Activated CD8-positive, alpha-beta memory T cell treated with anti-CD3 and anti-CD28 coated beads for 48 hours (primary cell): ENCODE results near the gene CHCHD3.

Source experiments
- DNase-seq, 3 experiments: peaks; one replicate each; pipeline ENCODE4 v3.0.0-alpha.2; 2020; ENCODE audit warnings: low read depth in 2 of 3, low spot score in 2 of 3

Gene CHCHD3

DNA sequence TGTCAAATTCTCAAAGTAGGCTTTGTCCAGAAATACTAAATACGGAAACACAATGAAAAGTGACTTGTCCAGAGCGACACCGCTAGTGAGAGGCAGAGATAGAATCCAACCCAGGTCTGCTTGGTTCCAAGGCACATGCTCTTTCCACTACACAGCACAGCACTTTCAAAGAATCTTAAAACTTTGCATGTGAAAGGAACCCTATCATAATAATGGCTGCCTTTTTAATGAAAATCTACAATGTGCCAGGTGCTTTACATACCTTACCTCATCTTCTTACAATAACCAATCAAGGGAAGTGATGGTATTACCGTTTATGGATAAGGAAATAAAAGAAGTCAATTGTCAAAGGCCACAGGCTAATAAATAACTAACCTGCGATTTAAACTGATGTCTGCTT is 2.6 kb downstream of the CHCHD3 start:
- no peak for DNase-seq

DNA sequence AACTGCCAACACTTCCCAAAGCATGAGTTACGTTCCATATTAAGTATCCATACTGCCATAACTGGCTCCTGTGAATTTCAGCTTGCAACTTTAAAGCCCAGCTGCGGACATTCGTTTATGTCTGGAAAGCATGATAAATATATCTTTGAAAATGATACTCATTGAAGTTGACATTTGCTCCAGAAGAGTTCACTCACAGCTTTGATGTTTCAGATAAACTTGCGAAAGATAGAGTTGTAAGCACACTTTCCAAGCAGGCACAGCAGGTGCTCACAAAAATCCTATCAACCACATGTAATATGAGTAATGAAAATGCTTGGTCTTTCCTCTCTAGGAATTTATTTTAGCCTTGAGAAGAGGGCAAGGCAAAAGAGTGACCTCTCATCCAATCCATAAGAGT is 4.5 kb downstream of the CHCHD3 start:
- DNase-seq: no peak

DNA sequence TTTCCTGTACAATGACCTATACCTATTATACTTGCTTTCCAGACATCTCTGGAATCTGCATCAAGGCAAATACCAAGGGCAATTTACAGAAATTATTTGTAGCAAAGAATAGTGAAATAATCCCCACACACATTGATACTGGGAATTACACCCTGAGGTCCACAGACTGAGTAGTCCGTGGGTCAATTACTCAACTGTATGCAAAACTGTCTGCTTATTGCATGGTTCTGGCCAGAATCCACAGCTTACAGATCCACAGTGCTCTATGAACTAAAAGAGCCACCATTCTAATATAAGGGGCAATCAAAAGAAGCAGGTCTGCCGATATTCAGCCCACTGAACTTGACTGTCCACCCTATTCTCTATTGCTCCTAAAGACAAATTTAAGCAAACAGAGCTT is 5.7 kb downstream of the CHCHD3 start:
- DNase-seq: no peak

DNA sequence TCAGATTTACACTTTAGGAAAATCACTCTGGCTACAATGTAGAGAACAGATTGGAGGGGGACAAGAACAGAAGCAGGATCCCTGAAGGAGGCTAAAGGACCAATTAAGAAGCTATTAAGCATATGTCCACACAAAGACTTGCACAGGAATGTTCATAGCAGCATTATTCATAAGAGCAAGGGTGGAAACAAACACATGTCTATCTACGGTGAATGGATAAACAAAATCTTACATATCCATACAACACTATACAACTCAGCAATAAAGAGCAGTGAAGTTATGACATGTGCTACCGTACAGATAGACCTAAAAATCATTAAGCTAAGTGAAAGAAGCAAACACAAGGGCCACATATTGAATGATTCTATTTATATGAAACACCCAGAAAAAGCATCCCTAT is 10.4 kb downstream of the CHCHD3 start:
- DNase-seq: no peak

DNA sequence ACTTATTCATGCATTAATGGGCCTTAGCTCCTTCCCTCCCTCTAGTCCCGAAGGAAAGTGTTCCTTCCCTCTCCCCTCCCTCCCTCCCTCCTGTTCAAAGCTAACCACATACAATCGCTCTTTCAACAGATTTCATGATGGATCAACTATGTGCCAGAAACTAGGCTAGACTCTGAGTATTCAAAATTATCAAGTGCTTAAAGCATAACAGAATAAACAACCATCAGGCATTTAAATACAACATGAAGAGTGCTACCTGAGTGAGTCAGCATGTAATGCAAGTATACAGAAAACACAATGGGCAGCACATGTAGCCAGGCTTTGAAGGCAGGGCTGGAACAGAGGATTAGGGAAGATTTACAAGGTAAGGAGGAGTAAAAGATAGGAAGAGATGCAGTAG is 11.3 kb downstream of the CHCHD3 start:
- no peak for DNase-seq

DNA sequence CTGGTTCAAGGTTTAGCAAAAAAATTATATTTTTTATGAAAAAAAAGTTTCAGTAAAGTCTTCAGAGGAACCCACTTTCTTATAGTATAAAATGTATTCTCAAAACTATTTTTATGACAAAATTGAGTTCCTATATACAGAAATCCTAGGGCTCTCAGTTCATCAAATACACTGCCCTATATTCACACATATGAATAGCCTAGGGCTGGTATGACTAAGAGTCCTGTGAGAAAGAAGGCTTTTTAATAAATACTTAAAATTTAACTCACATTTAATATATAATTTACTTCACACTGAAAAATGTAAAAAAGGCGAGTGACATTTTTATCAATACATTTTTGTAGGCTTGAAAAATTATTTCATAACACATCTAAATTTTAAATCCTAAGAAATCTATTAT is 16.6 kb downstream of the CHCHD3 start:
- no peak for DNase-seq

DNA sequence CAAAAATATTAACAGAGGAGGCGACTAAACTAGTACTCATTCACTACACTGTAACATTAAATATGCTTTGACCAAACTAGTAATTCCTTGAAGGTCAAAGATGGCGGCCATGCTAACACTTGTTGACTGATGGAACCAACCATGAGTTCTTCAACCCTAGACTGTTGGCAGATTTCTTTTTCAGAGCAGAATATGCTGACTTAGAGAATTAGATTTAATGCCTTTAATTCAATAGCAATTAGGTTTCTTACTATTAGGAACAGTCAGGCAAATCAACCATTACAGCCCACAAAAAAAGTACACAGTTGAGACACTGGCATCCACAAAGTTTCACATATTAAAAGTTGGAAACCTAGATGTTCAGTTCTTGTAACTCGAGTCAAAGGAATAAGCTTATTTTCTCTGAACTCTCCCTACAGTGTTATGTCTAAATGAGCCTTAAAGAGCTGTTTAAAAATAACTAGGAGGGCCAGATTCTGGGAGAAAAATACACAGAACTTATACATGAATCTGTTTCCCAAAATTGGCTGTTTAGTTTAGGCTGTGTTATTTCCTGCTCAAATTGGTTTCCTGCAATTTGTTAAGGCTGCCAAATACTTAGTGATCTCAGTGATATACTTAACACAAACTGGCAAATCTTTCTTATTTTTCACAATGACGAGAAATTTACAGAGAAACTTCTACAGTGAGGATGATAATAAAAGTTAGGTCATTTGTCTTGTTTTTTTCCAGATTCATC is 17.6 kb downstream of the CHCHD3 start:
- no peak for DNase-seq

DNA sequence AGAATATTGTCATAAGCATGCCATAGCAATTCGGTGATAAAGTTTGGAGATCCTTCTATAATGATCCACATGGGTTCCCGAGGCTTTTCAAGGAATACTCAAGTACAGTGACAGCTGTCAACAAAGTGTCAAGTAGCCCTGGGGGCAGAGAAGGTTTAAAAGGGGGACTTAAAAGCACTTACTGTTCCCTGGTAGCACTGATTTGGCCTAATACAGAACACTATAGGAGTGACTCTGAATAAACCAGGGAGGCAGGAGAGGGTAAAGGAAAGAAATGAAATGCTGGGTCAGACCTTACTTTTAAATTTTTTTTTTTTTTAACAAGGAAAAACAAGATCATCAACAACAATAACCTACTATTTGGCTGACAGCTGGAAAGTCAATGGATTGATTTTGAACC is 20.1 kb downstream of the CHCHD3 start:
- DNase-seq: no peak

DNA sequence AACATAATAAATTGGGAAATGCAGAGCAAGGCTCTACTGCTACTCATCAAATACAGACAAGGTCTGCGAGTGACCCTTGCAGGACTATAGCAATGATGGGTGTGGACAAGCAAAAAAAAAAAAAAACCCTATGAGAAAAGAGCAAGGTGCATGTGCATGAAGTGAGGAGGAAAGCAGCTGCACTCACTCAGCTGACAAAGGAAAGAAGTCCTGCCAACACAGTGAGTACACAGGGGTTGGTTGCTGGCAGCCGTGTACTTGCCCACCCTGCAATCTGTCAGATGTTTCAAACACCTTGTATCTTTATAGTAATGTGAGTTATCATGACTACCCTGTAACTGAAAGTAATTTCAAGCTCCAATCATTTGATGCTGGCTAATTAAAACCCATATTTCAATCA is 20.5 kb downstream of the CHCHD3 start:
- DNase-seq: no peak

DNA sequence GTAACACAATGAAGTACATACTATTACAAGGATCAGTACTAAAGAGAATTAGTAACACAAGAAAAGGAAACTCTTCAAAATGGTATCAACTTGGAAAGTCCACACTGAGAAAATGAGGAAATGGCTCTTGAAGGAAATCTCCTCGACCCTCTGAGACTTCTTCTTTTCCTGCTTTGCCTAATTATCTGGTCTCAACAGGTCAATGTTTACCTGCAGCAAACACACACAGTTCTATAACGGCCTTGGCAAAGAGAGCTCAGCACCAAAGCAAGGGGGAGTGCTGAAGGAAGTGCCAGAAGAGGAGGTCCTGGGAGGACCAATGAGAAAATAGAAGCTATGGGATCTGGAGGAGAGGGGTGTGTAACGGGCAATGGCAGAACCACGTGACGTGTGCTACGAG is 21.9 kb downstream of the CHCHD3 start:
- DNase-seq: no peak

DNA sequence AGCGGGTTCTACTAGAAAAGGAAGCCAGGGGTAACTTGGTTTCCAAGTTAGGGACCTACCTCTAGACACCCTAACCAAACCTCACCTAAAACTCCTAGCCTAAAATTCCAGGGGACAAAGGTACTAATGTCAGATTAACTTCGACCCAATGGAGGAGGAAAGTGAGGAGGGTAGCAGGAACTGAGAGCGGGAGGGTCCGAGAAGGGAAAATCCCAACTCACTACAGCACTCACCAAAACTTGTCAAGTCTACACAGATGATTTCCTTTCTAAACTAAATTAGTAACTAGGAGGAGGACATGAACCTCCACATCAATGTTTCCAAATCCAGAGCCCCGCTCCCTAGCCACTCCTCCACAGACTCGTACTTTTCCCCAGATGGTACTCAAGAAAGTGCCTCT is 22.6 kb downstream of the CHCHD3 start:
- no peak for DNase-seq

DNA sequence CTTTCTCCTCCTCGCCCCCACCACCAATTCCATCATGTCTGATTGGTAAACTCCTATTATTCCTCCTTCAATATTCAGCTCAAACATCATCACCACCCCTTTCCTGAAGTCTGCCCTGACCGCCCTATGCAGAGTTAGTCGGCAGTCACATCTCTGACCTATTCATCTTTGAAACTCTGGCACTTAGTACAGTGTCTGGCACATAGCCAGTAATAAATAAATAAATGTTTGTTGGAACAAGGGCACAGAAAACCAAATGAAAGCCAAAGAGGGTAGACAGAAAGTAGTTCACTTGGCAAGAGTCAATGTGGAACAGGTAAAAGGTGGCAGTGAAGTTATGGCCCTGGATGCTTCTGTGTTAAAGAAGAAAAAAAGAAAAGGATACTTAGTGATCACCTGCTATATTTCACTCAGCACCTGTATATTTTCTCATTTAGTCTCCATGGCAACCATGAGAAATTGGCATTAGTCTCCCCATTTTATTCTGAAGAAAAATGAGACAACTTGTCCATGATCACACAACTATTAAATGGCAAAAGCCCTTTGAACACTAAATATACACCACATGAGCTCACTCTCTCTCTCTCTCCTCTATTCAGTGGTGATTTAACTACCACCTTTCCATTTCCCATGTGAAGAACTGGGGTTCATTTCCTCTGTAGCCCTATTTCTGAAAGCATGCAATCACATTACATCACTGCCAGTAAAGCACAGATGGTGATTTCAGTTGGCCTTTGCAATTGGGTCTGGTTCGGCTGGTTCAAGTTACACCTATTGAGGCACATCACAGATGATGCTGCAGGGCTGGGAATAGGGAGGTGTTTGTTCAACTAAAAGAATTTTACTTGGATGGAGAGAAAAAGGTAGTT is 25.3 kb downstream of the CHCHD3 start:
- DNase-seq: no peak

DNA sequence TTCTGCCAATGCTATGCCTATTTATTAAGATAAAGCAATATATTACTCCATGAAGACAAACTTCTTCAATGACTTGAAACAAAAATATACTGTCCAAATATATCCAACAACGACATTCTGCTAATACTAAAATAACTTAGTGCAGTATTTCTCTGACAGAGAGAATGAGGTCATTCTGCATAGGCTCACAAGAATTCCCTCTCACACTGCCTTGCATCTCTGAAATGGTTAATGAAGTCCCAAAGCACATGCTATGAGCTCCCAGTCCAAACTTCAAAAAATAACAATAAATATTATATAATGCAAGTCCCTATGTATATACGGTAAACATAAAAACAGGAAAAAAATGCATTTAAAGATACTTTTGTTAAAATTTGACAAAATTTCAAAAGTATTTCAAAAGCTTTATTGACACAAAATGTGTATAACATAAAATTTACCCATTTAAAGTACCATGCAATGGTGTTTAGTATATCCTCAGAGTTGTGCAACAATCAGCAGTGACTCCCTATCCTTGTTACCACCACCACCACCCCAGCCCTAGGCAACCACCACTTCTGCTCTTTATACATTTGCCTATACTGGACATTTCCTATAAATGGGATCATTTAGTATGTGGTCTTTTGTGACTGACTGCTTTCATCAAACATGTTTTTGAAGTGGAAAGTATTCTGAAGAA is 27.6 kb downstream of the CHCHD3 start:
- DNase-seq: no peak

DNA sequence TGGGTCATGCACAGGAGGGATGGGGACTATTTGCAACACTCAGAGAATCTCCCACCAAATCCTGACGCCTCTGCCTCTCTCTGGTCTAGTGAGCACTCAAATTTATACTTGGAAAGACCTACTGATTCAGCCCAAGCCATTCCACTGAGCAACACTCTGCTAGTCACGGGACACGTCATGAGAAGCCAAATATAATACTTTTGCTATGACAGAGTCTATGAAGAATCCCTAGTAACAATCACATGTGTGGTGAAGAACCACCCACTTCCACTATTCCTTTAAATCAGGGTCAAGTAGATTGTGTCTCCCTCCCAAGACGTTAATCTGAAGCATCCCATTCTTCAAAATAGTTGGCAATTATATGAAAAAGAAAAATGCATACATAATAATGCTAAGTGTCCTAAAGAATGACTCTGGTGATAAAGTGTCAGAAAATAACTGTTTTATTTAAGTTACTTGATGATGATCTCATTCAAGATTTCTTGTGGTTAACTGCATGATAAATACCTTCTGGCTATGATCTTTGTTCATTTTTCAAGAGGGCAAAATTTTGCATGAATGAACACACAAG is 28.5 kb downstream of the CHCHD3 start:
- no peak for DNase-seq

DNA sequence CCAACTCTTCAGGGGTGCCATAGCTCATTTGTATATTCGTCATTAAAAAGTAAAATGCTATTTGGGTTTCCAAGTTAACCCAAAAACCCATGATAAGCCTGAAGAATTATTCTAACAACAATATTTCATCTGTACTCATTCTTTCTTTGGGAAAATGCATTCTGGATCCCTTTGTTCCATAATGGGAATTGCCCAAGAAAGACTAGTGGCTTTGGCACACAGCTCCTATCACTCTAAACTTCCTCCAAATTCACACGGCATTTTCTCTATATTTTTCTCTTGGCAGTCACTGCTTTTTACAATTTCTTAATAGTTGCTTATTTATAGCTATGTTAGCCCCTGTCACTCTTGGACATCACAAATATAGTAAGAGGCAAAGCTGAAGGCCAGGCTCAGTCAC is 29.1 kb downstream of the CHCHD3 start:
- DNase-seq: no peak

DNA sequence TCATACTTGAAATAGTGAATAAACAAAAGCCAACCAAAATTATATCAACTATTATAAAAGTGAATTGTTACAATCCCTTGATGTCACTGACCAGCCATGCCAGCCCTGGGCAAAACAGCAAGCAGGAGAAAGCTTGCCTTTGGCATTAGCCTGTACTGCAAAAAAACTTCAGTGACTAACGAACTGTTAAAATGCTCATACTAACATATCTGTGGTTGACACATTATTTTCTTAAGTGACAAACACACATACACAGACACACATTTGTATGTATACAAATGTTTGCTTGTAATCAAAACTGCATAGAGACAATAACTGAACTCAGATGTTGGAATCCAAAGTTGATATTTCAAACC is 29.5 kb downstream of the CHCHD3 start:
- DNase-seq: no peak

DNA sequence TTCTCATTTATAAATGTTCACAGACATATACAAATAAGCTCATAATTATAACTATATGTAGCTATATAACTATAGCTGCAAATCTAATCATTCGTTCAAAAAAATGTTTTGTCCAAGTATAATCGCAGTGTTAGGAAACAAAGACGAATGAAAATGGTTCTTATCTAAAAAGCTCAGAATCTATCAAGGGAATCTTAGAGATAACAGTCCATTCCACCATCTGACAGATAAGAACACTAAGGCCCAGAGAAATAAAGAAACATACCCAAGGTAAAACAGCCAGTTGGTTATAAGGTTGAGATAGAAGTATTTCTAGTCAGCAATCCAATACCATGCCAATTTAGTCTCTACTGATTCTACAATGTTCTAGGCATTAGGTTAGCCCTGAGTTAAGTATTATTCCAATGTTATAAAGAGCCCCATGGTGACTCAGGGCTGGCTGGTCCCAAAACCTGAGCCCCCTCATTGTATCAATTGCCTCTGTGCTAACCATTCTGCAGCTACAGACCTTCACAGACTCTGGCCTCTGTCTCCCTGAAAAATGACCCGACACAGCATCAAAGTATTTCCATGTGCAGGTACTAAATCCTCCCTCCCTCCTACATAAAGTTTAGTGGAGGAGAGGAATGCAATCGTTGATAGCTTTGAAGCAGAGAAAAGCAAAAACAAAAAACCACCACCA is 30.0 kb downstream of the CHCHD3 start:
- DNase-seq: no peak

DNA sequence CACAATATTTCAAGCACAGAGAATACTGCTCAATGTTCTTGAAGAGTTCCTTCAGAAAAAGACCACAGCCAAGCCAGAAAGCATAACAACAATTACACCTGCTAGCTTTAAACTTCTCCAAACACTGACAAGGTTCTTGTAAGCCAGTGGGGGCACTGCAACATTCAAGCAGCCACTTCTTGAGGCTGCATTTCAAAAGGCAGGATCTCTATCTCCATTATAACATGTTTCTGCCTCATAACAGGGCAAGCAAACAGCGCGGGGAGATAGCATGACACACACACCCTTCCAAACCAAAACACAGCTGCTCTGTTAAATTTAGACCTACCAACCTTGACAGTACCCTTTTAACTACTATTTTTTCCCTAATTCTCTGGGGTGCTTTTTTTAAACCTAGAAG is 30.8 kb downstream of the CHCHD3 start:
- DNase-seq: no peak

DNA sequence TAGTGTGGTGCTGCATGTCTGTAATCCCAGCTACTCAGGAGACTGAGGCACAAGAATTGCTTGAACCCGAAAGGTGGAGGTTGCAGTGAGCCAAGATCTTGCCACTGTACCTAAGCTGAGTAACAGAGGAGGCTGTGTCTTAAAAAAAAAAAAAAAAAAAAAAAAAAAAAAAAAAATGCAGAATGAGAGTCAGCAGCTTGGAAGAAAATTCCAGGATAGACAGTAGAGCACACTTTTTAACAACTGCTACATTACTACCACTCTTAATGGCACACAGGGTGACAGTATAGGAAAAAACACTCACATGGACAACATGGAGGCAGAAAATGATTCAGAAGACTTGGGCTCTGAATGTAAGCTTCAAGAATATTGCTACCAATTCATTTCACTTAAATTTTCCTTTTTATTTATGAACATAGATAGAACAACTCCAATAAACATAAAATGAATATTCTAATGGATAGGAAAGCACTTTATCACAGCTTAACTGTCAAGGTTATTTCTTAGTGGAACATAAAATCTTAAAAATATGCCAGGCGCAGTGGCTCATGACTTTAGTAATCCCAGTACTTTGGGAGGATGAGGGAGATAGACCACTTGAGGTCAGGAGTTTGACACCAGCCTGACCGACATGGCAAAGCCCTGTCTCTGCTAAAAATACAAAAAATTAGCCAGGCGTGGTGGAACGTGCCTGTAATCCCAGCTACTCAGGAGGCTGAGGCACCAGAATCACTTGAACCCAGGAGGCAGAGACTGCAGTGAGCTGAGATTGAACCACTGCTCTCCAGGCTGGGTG is 31.5 kb downstream of the CHCHD3 start:
- no peak for DNase-seq

DNA sequence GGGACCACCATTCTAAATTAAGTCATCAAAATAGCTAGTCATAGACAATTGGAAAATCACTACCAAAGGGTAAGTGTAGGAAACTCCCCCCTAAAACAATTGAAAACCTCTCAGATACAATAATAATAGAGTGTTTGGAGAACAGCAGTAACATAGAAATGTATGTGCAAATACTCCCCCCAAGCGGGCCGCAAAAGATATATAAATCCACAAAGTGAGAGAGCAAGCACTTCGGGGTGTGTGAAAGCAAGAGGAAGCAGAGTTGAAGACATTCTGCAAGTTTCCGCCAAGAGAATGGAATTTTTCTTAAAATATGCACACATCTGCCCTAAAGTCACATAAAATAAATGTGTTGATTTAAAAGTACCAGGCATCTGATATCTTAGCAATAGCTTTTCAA is 33.3 kb downstream of the CHCHD3 start:
- DNase-seq: no peak

DNA sequence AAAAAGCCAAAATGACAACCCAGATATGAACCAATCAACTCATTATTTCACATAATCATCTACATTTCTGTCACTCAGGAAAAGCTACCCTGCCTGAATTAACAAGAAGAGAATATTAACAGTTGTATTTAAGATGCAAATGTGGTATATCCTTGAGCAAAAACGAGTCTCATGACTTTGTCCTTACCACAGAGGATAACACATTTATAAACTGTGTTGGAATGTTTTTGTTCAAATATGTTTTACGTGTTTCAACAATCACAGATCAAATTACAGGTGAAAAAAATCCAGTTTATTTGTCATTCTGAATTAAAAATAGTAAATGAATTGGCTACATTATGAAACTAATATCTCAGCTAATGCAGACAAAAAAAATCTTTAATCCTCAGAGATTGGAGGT is 34.6 kb downstream of the CHCHD3 start:
- DNase-seq: no peak
